Ramos (cell line): ENCODE results near the gene SAMHD1.
"Not testable (repeated sequence)": the region's sequence is repeated elsewhere in the genome, so short reads cannot be mapped to it uniquely, and the experiment has no call there.

Source experiments
- in situ Hi-C: fragments of 300-500 bp; cut with MboI; formaldehyde crosslinking; loops from one replicate; pipeline ENCODE4 v1.14.3; 2022; ENCODE audit warnings: low sequenced_read_pairs; ENCODE audit not compliant: unreplicated experiment

SAMHD1 gene

GRCh38 chr20:36856691-36857635 is 94.5 kb downstream of the SAMHD1 start:
- in situ Hi-C loops = no loop called here

GRCh38 chr20:36856195-36856594 is 95.3 kb downstream of the SAMHD1 start:
- in situ Hi-C loops = no loop called here

- in situ Hi-C loops = no loop called here
Measured at GRCh38 chr20:36855241-36855657, 96.3 kb downstream of the SAMHD1 start.

GRCh38 chr20:36854348-36855240 is 96.9 kb downstream of the SAMHD1 start:
- in situ Hi-C loops = no loop called here

GRCh38 chr20:36852187-36852586 is 99.3 kb downstream of the SAMHD1 start:
- in situ Hi-C loops = no loop called here

- in situ Hi-C loops = no loop called here
Measured at GRCh38 chr20:36851490-36851889, 100.0 kb downstream of the SAMHD1 start.

GRCh38 chr20:36850759-36851158 is 100.7 kb downstream of the SAMHD1 start:
- in situ Hi-C loops = no loop called here

- in situ Hi-C loops = no loop called here
Measured at GRCh38 chr20:36849333-36850065, 102.0 kb downstream of the SAMHD1 start.

GRCh38 chr20:36848677-36849076 is 102.8 kb downstream of the SAMHD1 start:
- in situ Hi-C loops = no loop called here

GRCh38 chr20:36848078-36848660 is 103.3 kb downstream of the SAMHD1 start:
- in situ Hi-C loops = no loop called here

- in situ Hi-C loops = no loop called here
Measured at GRCh38 chr20:36847710-36848040, 103.8 kb downstream of the SAMHD1 start.

GRCh38 chr20:36847009-36847709 is 104.3 kb downstream of the SAMHD1 start:
- in situ Hi-C loops = no loop called here

GRCh38 chr20:36845288-36845971 is 106.1 kb downstream of the SAMHD1 start:
- in situ Hi-C loops = no loop called here

- in situ Hi-C loops = not testable (repeated sequence)
Measured at GRCh38 chr20:36841030-36841429, 110.5 kb downstream of the SAMHD1 start.
